Mammary epithelial cell (primary cell): ENCODE measurements around the gene IL4R.

Source experiments
- EZH2 ChIP-seq: IDR thresholded peaks from 2 replicates; pipeline ENCODE4 v1.6.1; 2012; ENCODE audit warnings: low read length, inconsistent platforms, borderline replicate concordance
- TF ChIP-seq, protein P1 (sequence below), 2 donors: IDR thresholded peaks in 1 of 2; conservative IDR thresholded peaks in 1 of 2; 2 replicates each; pipeline ENCODE4 v1.5.1; 2011 to 2012; ENCODE audit warnings: inconsistent platforms in 2 of 2, low read length in 2 of 2, mild to moderate bottlenecking in 2 of 2, control low read depth in 1 of 2, low read depth in 1 of 2; ENCODE audit not compliant: insufficient read depth in 1 of 2; ENCODE audit errors: extremely low read depth in 1 of 2

DNA sequence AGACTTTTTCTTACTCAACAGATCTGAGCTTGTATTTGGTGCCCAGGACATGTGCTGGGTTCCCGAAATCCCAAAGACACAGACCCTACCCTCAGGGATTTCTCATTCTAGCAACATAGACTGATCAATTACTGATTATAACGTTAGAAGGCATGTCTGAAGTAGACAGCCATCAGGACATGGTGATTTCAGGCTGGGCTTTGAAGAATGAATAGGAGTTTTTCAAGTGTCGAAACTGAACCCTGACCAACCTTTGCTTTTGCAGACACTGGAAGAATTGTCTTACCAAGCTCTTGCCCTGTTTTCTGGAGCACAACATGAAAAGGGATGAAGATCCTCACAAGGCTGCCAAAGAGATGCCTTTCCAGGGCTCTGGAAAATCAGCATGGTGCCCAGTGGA lies 48.2 kb downstream of the IL4R start:
- TF ChIP-seq, protein P1, sequence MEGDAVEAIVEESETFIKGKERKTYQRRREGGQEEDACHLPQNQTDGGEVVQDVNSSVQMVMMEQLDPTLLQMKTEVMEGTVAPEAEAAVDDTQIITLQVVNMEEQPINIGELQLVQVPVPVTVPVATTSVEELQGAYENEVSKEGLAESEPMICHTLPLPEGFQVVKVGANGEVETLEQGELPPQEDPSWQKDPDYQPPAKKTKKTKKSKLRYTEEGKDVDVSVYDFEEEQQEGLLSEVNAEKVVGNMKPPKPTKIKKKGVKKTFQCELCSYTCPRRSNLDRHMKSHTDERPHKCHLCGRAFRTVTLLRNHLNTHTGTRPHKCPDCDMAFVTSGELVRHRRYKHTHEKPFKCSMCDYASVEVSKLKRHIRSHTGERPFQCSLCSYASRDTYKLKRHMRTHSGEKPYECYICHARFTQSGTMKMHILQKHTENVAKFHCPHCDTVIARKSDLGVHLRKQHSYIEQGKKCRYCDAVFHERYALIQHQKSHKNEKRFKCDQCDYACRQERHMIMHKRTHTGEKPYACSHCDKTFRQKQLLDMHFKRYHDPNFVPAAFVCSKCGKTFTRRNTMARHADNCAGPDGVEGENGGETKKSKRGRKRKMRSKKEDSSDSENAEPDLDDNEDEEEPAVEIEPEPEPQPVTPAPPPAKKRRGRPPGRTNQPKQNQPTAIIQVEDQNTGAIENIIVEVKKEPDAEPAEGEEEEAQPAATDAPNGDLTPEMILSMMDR (conservative IDR thresholded peaks at IDR 0.05 in 1 of 2, IDR thresholded peaks at IDR 0.05 in 1 of 2; ENCODE audit: extremely low read depth in 1 of 2, insufficient read depth in 1 of 2, low read depth in 1 of 2, low read length in 2 of 2): no peak
- TF ChIP-seq EZH2: no peak
